GM12874 (cell line): ENCODE measurements around the gene MARCHF3.

Source experiments
- TF ChIP-seq, protein P1 (sequence below): IDR thresholded peaks from 2 replicates; pipeline ENCODE4 v1.5.1; 2011; ENCODE audit warnings: low read depth, mild to moderate bottlenecking, control low read depth, low read length, moderate library complexity; ENCODE audit not compliant: insufficient read depth

Gene MARCHF3

DNA sequence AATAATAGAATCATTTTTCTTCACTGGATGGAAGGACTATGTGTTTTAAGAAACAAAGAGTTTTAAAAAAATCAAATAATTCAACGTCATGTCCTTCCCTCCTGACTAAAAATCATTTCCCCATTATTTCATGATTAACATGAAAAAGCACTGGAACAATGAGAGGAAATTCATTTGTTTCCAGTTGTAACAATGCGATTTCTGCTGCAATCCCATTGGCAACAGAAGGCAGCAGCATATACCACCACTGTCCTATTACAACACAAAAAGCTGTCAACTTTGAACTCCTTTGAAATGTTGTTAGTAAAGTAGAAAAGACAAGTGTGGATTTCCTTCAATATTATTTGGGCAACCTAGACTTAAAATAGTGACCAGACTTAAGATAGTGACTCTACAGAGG, 39.9 kb upstream of the MARCHF3 start:
- TF ChIP-seq, protein P1, sequence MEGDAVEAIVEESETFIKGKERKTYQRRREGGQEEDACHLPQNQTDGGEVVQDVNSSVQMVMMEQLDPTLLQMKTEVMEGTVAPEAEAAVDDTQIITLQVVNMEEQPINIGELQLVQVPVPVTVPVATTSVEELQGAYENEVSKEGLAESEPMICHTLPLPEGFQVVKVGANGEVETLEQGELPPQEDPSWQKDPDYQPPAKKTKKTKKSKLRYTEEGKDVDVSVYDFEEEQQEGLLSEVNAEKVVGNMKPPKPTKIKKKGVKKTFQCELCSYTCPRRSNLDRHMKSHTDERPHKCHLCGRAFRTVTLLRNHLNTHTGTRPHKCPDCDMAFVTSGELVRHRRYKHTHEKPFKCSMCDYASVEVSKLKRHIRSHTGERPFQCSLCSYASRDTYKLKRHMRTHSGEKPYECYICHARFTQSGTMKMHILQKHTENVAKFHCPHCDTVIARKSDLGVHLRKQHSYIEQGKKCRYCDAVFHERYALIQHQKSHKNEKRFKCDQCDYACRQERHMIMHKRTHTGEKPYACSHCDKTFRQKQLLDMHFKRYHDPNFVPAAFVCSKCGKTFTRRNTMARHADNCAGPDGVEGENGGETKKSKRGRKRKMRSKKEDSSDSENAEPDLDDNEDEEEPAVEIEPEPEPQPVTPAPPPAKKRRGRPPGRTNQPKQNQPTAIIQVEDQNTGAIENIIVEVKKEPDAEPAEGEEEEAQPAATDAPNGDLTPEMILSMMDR: no peak

DNA sequence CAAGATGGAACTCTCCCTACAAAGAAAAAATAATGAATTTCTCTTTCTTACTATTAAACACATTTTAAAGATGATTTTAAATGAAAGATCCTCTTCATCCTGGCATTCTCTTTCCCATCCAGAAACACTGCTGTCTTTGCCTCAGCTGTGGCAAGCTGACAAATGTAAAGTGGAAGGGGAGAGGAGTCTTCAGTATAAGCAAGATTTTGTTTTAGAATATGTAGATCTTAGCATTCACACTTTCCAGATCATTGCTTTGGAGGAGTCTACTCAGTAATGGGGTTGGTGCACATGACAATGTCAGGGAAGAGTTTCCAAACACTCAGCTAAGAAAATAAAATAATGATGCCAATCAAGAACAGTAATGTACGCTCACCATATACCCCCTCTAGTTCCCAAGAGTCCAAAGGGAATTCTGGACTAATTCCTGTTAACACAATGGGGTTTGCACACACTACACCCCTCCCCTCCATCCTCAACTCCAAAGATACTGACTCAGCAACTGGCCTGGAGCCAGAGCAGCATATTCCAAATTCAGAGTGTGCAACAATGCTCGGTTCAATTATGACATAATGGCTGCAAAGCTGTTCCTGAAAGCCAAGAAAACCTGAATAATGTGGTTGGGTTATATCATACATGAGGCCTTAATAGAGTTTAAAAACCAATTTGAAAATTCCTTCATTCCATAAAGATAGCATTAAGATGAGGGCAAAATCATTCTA, 38.3 kb upstream of the MARCHF3 start:
- TF ChIP-seq, protein P1: no peak

DNA sequence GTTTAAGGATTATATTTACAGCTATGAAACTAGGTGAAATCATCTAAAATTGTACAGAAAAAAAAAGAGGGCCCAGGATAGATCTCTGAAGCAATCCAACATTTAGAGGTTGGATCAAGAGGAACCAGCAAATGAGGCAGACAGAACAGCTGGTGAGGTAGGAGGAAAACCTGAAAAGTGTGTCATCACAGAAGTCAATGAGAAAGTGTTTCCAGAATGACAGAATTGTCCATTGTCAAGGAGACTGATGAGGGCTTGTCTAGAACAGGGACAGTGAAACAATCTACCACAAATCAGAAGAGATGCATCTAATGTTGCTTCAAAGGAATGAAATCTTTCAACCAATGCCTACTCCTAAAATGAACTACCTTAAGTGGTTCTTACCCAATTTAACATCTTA, 36.4 kb upstream of the MARCHF3 start:
- TF ChIP-seq, protein P1: no peak

DNA sequence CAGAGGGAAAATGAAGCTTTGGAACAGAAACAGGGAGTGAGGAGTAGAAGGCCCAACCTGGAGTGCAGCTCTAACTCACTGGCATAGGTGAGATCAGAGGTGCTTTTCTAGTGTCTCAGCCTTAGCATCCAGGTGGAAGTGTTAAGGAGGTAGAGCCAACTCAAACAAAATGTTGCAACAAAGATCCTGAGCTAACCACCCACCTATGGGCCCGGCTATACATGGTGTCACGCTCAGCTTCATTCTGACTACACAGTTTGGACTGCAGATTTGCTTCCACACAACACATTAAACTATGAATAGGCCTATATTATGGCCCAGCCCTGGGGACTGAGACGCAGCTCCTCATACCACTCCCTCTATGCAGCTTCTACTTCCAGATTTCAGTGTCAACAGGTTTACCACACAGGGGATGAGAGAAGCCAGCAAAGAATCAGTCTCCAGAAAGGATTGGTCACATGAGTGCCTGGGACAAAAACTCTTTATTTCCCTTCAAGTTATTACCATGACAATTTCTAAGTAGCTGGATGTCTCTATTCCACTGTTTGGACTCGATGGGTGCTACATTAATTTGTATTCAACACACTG, 34.0 kb upstream of the MARCHF3 start:
- TF ChIP-seq, protein P1: no peak

DNA sequence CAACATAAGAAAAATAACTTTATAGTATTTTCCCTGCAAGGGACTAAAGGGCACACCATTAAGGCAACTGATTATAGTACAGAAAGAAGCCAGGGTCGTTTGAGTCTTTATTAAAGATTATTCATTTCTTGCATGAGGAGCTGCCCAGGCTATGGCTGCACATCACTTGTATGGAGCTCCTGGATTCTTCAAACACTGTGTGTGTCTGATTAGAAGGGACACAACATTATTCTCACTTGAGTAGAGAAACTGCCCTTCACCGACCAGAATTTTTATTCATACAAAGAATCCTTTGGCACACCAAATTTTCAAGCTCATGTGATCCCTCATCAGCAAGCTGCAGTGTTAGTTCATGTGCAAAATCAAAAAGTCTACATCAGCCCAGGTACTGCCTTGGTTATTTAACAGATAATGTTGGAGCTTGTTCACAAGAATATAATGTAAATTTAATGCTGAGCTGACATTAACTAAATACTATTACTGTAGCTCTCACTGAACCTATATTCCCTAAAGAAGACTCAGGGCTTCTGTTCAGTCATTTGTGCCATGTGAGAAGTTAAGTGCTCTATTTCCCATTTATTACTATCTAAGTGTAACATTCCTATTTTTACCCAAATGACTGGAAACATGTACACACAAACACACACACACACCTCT, 33.0 kb upstream of the MARCHF3 start:
- TF ChIP-seq, protein P1: no peak

DNA sequence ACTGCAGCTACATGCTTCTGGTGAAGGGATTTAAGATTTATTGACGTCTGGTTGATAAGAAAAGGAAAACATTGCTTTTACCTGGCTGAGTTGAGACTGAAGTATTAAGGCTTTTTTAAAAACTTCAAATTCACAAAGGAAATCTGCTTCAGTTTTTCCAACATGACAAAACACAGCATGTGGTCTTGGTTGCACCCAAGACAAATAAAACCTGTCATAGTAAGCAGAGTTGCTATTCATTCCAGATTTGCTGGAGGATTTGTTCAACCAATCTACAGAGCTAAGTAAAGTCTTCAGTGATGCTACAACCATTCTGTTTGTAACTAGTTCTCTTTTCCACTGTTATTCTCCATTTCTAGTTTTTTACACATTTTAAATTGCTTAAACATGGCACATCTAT, 31.6 kb upstream of the MARCHF3 start:
- TF ChIP-seq, protein P1: no peak

DNA sequence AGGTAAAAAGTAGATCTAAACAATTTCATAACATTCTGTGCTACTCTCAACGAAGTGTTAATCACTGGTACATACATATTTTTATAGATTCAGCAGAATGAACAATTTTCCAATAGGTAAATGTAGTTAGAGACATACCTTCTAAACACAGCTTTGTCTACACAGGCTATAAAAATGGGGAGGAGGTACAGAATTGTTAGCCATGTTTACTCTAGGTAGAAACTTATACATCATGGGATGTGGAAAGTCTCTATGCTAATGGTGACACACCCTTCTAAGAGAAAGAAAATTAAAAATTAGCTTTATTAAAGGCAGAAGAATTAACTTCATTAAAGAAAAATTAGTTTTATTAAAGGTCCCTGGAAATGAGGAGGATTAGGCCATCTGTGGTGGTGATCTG, 31.2 kb upstream of the MARCHF3 start:
- TF ChIP-seq, protein P1: no peak
